ENCODE results near the gene KRTAP4-5.
"Not testable (repeated sequence)": the region's sequence is repeated elsewhere in the genome, so short reads cannot be mapped to it uniquely, and the experiment has no call there.

Gene KRTAP4-5

GRCh38 chr17:41145261-41145660 is 4.4 kb downstream of the KRTAP4-5 start:
- no peak for DNase-seq

GRCh38 chr17:41144846-41145245 is 4.8 kb downstream of the KRTAP4-5 start:
- DNase-seq, result no peak

- no peak for DNase-seq
Observed at GRCh38 chr17:41141361-41141760, 8.3 kb downstream of the KRTAP4-5 start.

- DNase-seq, result no peak
Observed at GRCh38 chr17:41140360-41141131, 9.1 kb downstream of the KRTAP4-5 start, which contains the start of gene KRTAP4-6. Gene KRTAP4-6 (minus strand): TSS chr17:41140544. CDS start chr17:41140487, 57 bp downstream.

GRCh38 chr17:41139865-41140264 is 9.8 kb downstream of the KRTAP4-5 start:
- DNase-seq, result not testable (repeated sequence)

- DNase-seq, result no peak
Observed at GRCh38 chr17:41133880-41134735, 15.5 kb downstream of the KRTAP4-5 start.

GRCh38 chr17:41131979-41132378 is 17.6 kb downstream of the KRTAP4-5 start:
- no peak for DNase-seq

GRCh38 chr17:41127371-41127770 is 22.3 kb downstream of the KRTAP4-5 start:
- DNase-seq, result no peak

- no peak for DNase-seq
Observed at GRCh38 chr17:41126412-41126811, 23.2 kb downstream of the KRTAP4-5 start.

- DNase-seq, result no peak
Observed at GRCh38 chr17:41125064-41125463, 24.6 kb downstream of the KRTAP4-5 start.

- not testable (repeated sequence) for DNase-seq
Observed at GRCh38 chr17:41123991-41124371, 25.6 kb downstream of the KRTAP4-5 start, which contains the start of gene KRTAP4-12. Gene KRTAP4-12 (minus strand): TSS chr17:41124182. CDS start chr17:41124122, 60 bp downstream.

- not testable (repeated sequence) for DNase-seq
Observed at GRCh38 chr17:41123292-41123990, 26.2 kb downstream of the KRTAP4-5 start.

- no peak for DNase-seq
Observed at GRCh38 chr17:41121742-41122141, 27.9 kb downstream of the KRTAP4-5 start.

- not testable (repeated sequence) for DNase-seq
Observed at GRCh38 chr17:41119696-41120690, 29.6 kb downstream of the KRTAP4-5 start.

GRCh38 chr17:41118721-41119120 is 30.9 kb downstream of the KRTAP4-5 start:
- no peak for DNase-seq

GRCh38 chr17:41117846-41118386 is 31.7 kb downstream of the KRTAP4-5 start, which contains the start of gene KRTAP4-11:
Gene KRTAP4-11 (minus strand): TSS chr17:41118373. CDS start chr17:41118315, 58 bp downstream.
- not testable (repeated sequence) for DNase-seq

- DNase-seq, result no peak
Observed at GRCh38 chr17:41116297-41116696, 33.3 kb downstream of the KRTAP4-5 start.

- DNase-seq, result no peak
Observed at GRCh38 chr17:41111151-41111885, 38.3 kb downstream of the KRTAP4-5 start.

GRCh38 chr17:41108728-41109386 is 40.8 kb downstream of the KRTAP4-5 start:
- not testable (repeated sequence) for DNase-seq

- DNase-seq, result no peak
Observed at GRCh38 chr17:41107941-41108450, 41.6 kb downstream of the KRTAP4-5 start.
